Sigmoid colon (tissue), 4 donors: Measurements from ENCODE around the gene ANKS1A.

Experiments used
- EP300 ChIP-seq, 4 donors: sonication (generic); formaldehyde crosslinking; IDR thresholded peaks; one replicate each; pipeline ENCODE4 v1.6.1; 2017; ENCODE audit warnings: antibody characterized with exemption in 4 of 4
- POLR2A ChIP-seq, 2 donors: fragments of 450-650 bp; IDR thresholded peaks; one replicate each; pipeline ENCODE4 v1.6.1; 2016; ENCODE audit warnings: antibody characterized with exemption in 2 of 2, mild to moderate bottlenecking in 2 of 2, moderate library complexity in 2 of 2
- POLR2AphosphoS5 ChIP-seq, 4 donors: sonication (generic); formaldehyde crosslinking; IDR thresholded peaks; one replicate each; pipeline ENCODE4 v1.6.1; 2017; ENCODE audit warnings: antibody characterized with exemption in 4 of 4
- TF ChIP-seq, protein P1 (sequence below), 4 experiments: fragments of 450-650 bp in 3 of 4; fragments of 200-600 bp in 1 of 4; IDR thresholded peaks; one replicate each; pipeline ENCODE4 v1.5.1; 2016 to 2019; ENCODE audit warnings: antibody characterized with exemption in 4 of 4, mild to moderate bottlenecking in 3 of 4, moderate library complexity in 2 of 4

DNA sequence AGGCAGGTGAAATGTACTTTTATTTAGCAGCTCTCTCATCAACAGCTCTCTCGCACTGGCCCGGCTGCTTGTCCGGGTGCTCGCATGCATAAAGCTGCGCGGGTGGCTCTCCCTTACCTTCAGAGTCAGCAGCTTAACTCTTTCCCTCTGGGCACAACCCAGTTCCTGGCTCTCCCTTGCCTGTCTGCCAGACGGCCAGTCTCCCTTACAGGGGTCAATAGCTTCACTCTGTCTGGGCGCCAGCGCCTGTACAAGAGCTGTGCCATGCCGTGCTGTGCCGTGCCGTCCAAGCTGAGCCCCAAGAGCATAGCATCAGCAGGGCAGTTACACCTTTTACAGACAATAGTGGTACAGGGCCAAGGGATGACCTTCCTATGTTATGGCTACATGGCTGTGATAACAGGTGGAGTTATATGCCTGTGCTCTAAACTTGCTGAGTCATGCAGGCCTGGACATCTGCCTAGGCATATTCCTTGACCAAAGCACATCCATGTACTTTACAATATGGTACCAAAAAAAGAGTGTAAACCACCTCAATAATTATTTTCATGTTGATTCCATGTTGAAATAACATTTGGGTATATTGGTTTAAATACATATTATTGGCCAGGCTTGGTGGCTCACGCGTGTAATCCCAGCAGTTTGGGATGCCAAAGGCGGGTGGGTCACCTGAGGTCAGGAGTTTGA lies 49.2 kb upstream of the ANKS1A start:
- TF ChIP-seq, protein P1, sequence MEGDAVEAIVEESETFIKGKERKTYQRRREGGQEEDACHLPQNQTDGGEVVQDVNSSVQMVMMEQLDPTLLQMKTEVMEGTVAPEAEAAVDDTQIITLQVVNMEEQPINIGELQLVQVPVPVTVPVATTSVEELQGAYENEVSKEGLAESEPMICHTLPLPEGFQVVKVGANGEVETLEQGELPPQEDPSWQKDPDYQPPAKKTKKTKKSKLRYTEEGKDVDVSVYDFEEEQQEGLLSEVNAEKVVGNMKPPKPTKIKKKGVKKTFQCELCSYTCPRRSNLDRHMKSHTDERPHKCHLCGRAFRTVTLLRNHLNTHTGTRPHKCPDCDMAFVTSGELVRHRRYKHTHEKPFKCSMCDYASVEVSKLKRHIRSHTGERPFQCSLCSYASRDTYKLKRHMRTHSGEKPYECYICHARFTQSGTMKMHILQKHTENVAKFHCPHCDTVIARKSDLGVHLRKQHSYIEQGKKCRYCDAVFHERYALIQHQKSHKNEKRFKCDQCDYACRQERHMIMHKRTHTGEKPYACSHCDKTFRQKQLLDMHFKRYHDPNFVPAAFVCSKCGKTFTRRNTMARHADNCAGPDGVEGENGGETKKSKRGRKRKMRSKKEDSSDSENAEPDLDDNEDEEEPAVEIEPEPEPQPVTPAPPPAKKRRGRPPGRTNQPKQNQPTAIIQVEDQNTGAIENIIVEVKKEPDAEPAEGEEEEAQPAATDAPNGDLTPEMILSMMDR (IDR thresholded peaks at IDR 0.05), result no peak
- no peak for TF ChIP-seq POLR2A (IDR thresholded peaks at IDR 0.05)
- no peak for TF ChIP-seq POLR2AphosphoS5 (IDR thresholded peaks at IDR 0.05)
- TF ChIP-seq EP300 (IDR thresholded peaks at IDR 0.05), result no peak
